Activated CD4-positive, alpha-beta T cell treated with anti-CD3 and anti-CD28 coated beads, Interleukin-2, amount 50 U/mL, for 1 hour (primary cell): ENCODE results near the gene PICK1.

ENCODE experiments used
- DNase-seq: peaks from one replicate; pipeline ENCODE4 v3.0.0-alpha.2; 2020

PICK1 gene

DNA sequence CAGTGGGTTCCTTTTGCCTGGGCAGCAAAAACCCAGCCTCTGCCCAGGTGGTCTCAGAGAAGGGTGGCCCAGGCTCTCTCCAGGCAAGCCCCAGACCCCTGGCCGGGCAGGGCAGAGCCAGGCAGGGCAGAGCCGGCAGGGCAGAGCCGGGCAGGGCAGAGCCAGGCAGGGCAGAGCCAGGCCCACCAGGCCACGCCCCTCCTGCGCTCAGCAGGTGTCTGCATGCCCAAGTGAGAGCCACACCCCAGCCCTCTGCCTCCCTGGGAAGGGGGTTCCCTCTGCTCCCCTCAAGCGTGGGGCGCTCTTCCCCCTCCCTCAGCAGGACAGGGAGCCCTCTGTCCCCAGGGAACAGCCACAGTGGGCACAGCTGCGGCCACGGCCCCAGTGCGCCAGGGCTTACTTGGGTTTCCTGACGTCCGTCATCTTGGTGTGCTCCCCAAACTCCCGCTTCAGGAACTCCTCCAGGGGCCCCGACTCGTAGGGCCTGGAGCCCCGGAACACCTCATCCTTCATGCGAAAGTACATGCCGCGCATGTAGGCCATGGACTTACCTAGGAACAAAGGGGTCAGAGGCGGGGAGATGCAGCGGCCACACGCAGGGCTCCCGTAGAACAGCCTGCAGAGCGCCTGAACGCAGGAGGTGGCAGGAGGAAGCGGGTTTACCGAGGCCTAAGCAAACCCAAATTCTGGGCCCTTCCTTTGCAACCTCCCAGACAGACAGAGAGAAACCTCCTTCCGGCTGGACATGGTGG is 63.3 kb downstream of the PICK1 start:
- no peak for DNase-seq

DNA sequence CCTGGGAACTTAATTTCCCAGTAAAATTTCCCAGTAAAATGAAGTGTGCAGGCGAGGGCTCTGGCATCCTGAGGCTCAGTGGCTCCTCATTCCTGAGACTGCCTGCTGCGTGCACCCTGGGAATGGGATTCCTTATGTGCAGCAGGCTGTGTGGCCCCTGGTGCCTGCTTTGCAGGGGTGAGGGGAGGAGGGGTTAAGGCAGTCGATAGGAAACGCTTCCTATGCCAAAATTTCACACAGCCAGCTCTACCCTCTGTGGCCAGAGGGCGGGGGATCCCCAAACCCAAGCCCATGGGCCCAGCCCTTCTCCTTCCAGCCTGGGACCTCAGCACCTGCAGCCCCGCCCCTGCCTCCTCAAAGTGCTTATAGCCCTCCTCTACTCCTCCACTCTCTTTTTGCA is 65.4 kb downstream of the PICK1 start:
- DNase-seq = no peak

DNA sequence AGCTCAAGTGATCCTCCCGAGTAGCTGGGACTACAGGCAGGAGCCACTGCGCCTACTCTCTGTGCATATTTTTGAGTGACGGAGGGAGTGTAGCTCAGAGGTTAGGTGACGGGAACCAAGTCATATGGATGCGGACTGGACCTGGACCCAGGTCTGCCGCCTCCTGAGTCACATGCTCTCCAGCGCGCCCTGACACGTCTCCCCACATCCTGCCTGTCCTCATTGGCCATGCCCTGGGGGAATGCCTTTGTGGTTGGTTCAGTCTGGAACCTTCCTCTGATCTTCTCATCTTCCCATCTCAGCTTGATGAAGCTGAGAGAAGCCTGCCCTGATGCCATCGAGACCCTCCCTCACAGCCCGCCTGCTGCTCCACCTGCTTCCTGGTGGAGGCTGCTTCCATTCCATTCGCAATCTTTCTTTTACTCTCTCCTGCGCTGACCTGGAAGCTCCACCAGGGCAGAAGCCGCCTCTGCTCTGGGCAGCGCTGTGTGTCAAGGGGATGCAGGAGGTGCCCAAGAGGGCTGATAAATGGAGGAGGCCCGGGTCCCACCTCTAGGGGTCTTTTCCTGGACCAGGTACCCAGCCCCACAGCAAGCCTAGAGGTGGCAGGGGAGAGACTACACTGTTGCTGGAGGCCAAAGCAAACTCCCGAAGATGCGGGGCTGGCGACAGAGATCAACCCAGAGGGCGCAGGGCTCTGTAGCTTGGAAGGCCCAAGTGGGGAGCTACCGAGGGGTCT is 67.2 kb downstream of the PICK1 start:
- DNase-seq = no peak

DNA sequence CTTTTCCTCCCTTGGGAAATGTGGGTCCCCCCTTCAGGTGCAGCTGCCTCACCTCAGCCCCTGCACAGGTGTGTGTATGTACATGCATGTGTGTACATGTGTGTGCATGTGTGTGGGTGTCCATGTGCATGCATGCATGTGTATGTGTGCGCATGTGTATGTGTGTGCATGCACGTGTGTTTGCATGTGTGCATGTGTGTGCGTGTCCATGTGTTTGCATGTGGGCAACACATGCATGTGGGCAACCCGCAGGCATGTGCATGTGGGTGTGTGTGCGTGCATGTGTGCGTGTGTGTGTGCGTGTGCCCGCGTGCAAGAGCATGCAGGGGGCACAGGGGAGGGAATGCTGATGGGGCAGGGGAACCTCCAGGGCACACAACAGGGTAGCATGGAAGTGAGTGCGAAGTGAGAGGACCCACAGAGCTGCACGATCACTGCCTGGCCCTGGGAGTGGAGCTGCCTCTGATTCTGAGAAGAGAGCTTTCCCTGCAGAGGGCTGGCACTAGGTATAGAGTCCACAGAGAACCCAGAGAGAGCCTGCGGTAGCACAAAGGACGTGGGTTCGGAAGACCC is 67.9 kb downstream of the PICK1 start:
- no peak for DNase-seq
